HepG2 (cell line): Measurements from ENCODE around the gene CTDSP1. TPM values are rescaled to one million over a fixed set of nuclear protein-coding genes. Genes with fewer than 3 reads are reported as not detected.

Source experiments
- ATAC-seq: fragments of 200-7000 bp; cut with Tn5 transposase; 3 replicates; pipeline ENCODE4 v1.9.1; 2020; ENCODE audit warnings: mild to moderate bottlenecking, moderate library complexity
- BruUV-seq: library from RNA; stranded (reverse); fragments of 400-500 nt; replicated peaks from 2 replicates; lab custom pipeline; 2021; lab: Mats Ljungman, UMichigan
- CTCF ChIA-PET: fragments of 300-600 bp; formaldehyde crosslinking; extraction: SDS; loops from one replicate; lab custom pipeline; 2021; ENCODE audit warnings: low total read pairs, inconsistent platforms, low intra/inter-chr PET ratio; lab: Yijun Ruan, JAX
- POLR2A ChIA-PET: fragments of 350-600 bp; sonication (Branson Sonifier 250); formaldehyde crosslinking; loops from one replicate; lab custom pipeline; 2020; ENCODE audit warnings: antibody characterized with exemption, inconsistent platforms; lab: Yijun Ruan, JAX
- DNase-seq: peaks from one replicate; pipeline ENCODE4 v3.0.0-alpha.2; 2015; ENCODE audit warnings: low spot score
- FAIRE-seq: peaks from 3 replicates; lab custom pipeline; 2011; peaks lifted over from hg19 to GRCh38; lab: Jason Lieb, UNC
- H2AFZ ChIP-seq: one replicate; pipeline ENCODE4 v1.6.1; 2011; ENCODE audit warnings: low read length, inconsistent platforms
- H3K27ac ChIP-seq: fragments of 300-600 bp; 3 replicates; pipeline ENCODE4 v1.8.0; 2011; ENCODE audit warnings: mixed run types, mild to moderate bottlenecking, mixed read lengths, low read length, inconsistent platforms; ENCODE audit not compliant: insufficient read depth; ENCODE audit errors: extremely low read length
- H3K27me3 ChIP-seq, 2 experiments: fragments of 200-600 bp in 1 of 2; 2 replicates in 1 of 2; 3 replicates in 1 of 2; pipeline versions ENCODE4 v1.6.0 to v1.8.0; 2011; ENCODE audit warnings: low read length in 2 of 2, mild to moderate bottlenecking in 2 of 2, moderate library complexity in 2 of 2, inconsistent platforms in 1 of 2; ENCODE audit not compliant: insufficient read depth in 2 of 2, control insufficient read depth in 1 of 2
- H3K36me3 ChIP-seq, 2 experiments: fragments of 200-600 bp in 1 of 2; replicated peaks in 1 of 2; 2 replicates in 1 of 2; 3 replicates in 1 of 2; pipeline versions ENCODE4 v1.5.1 to v1.8.0; 2011; ENCODE audit warnings: low read length in 2 of 2, inconsistent platforms in 1 of 2; ENCODE audit not compliant: insufficient read depth in 2 of 2, control insufficient read depth in 1 of 2
- H3K4me1 ChIP-seq: 2 replicates; pipeline ENCODE4 v1.5.1; 2012; ENCODE audit warnings: low read length, inconsistent platforms; ENCODE audit not compliant: insufficient read depth
- H3K4me2 ChIP-seq: 2 replicates; pipeline ENCODE4 v1.6.0; 2011; ENCODE audit warnings: low read depth, low read length, inconsistent platforms
- H3K4me3 ChIP-seq, 3 experiments: fragments of 200-600 bp in 1 of 3; sonication (generic), shearing (Covaris generic) in 1 of 3; replicated peaks in 1 of 3; 2 replicates each; pipeline ENCODE4 v1.5.1; 2011 to 2016; ENCODE audit warnings: low read length in 3 of 3, inconsistent platforms in 2 of 3, low read depth in 2 of 3, mild to moderate bottlenecking in 2 of 3, control low read depth in 1 of 3, mixed read lengths in 1 of 3; ENCODE audit not compliant: insufficient read depth in 1 of 3
- H3K79me2 ChIP-seq: one replicate; pipeline ENCODE4 v1.6.1; 2011; ENCODE audit warnings: low read length, inconsistent platforms; ENCODE audit not compliant: insufficient read depth
- H3K9ac ChIP-seq: 2 replicates; pipeline ENCODE4 v1.6.0; 2011; ENCODE audit warnings: mild to moderate bottlenecking, low read depth, low read length, inconsistent platforms; ENCODE audit not compliant: insufficient read depth
- H3K9me3 ChIP-seq: 2 replicates; pipeline ENCODE4 v1.5.1; 2012; ENCODE audit warnings: mild to moderate bottlenecking, low read length
- H4K20me1 ChIP-seq: 2 replicates; pipeline ENCODE4 v1.6.0; 2011; ENCODE audit warnings: inconsistent platforms, mild to moderate bottlenecking, low read length, moderate library complexity; ENCODE audit not compliant: insufficient read depth
- ARHGAP35 ChIP-seq: sonication (generic); formaldehyde crosslinking; IDR thresholded peaks from 2 replicates; pipeline ENCODE4 v1.9.0; 2022; ENCODE audit warnings: mild to moderate bottlenecking, inconsistent platforms, moderate library complexity, missing genetic modification reagents, borderline replicate concordance
- CBFB ChIP-seq: sonication (generic); formaldehyde crosslinking; IDR thresholded peaks from 2 replicates; pipeline ENCODE4 v1.4.0; 2020; ENCODE audit warnings: missing genetic modification reagents
- CSRNP2 ChIP-seq: sonication (generic); formaldehyde crosslinking; conservative IDR thresholded peaks from 2 replicates; pipeline ENCODE4 v1.8.0; 2022; ENCODE audit warnings: low read depth, missing genetic modification reagents
- GPBP1L1 ChIP-seq: sonication (generic); formaldehyde crosslinking; IDR thresholded peaks from 2 replicates; pipeline ENCODE4 v1.5.0; 2020; ENCODE audit warnings: mild to moderate bottlenecking, missing genetic modification reagents
- HNF1A ChIP-seq, 2 experiments: sonication (generic) in 1 of 2; formaldehyde crosslinking in 1 of 2; IDR thresholded peaks; 2 replicates each; pipeline versions ENCODE4 v1.4.0 to v1.6.1; 2016 to 2020; ENCODE audit warnings: borderline replicate concordance in 1 of 2, low read depth in 1 of 2, mild to moderate bottlenecking in 1 of 2, missing genetic modification reagents in 1 of 2
- HOXD1 ChIP-seq: sonication (generic); formaldehyde crosslinking; IDR thresholded peaks from 2 replicates; pipeline ENCODE4 v1.5.0; 2020; ENCODE audit warnings: missing genetic modification reagents
- KDM1A ChIP-seq: IDR thresholded peaks from 2 replicates; pipeline ENCODE4 v1.6.1; 2016; ENCODE audit warnings: missing compliant biosample characterization
- KLF9 ChIP-seq: IDR thresholded peaks from 2 replicates; pipeline ENCODE4 v1.6.1; 2016; ENCODE audit warnings: low read depth
- MLX ChIP-seq: IDR thresholded peaks from 2 replicates; pipeline ENCODE4 v1.6.1; 2016
- NCOR1 ChIP-seq: fragments of 200-600 bp; sonication (generic); IDR thresholded peaks from 2 replicates; pipeline ENCODE4 v1.7.0; 2017; ENCODE audit warnings: antibody characterized with exemption, low read length, borderline replicate concordance
- RBFOX2 ChIP-seq: fragments of 200-400 bp; formaldehyde crosslinking; IDR thresholded peaks from 2 replicates; pipeline ENCODE4 v1.6.1; 2017; ENCODE audit warnings: low read depth, mild to moderate bottlenecking, low read length
- ZNF597 ChIP-seq: sonication (generic); formaldehyde crosslinking; IDR thresholded peaks from 2 replicates; pipeline ENCODE4 v1.5.0; 2020; ENCODE audit warnings: missing genetic modification reagents
- ZNF720 ChIP-seq: sonication (generic); formaldehyde crosslinking; IDR thresholded peaks from 2 replicates; pipeline ENCODE4 v1.4.0; 2020; ENCODE audit warnings: missing genetic modification reagents
- WGBS: methylation state at CpG from one replicate; pipeline ENCODE4 v1.1.6; 2017; ENCODE audit warnings: low lambda C conversion rate; 5-methylcytosine and 5-hydroxymethylcytosine counted together
- in situ Hi-C: cut with HindIII; loops from 2 replicates; pipeline ENCODE4 v1.10.0; 2017; ENCODE audit warnings: low pct_unique_long_range_greater_than_20kb; ENCODE audit not compliant: extremely low pct_ligation_motif_present
- intact Hi-C: fragments of 100-400 bp; cut with micrococcal nuclease; formaldehyde crosslinking; loops from one replicate; pipeline ENCODE4 v1.10.0; 2022; ENCODE audit not compliant: unreplicated experiment
- polyA plus RNA-seq, 8 experiments: library from polyadenylated mRNA; depleted of rRNA in 3 of 8; stranded (reverse) in 7 of 8; unstranded in 1 of 8; fragments of >200 nt; fragmentation: Illumina TruSeq in 4 of 8; extraction: Trizol in 4 of 8; gene quantifications; 2 replicates each; pipeline versions ENCODE4 v1.2.1 to v1.2.3, GENCODE V29; 2011 to 2016; ENCODE audit warnings: low read depth in 4 of 8, missing spikeins in 1 of 8, mixed read lengths in 1 of 8; ENCODE audit not compliant: insufficient read depth in 1 of 8
- total RNA-seq, 5 experiments: library from RNA; depleted of rRNA; stranded (reverse); fragments of >200 nt; fragmentation: Illumina TruSeq; extraction: Trizol; gene quantifications; 2 replicates each; pipeline ENCODE4 v1.2.3, GENCODE V29; 2016; ENCODE audit warnings: low read depth in 1 of 5

Gene CTDSP1
- total and polyA plus RNA-seq, 2 of the 13 experiments (the other 11 are each of a cell fraction or from before 2014, with no cell fraction given), result 91.0 to 268 TPM

GRCh38 chr2:218418717-218419458 lies 19.2 kb downstream of the CTDSP1 start, which contains the start of gene VIL1:
VIL1 (plus strand) TSS chr2:218419123; CDS start chr2:218423779, 4,656 bp downstream.
- Histone ChIP-seq H3K4me2 (peak within 1 kb of the TSS; percentile 95), H3K27ac (peak within 1 kb of the TSS; percentile 76), H3K9me3 (no peaks in the 10 kb centered on the region), H3K27me3 (no peaks in the 10 kb centered on the region; a peak in 1 of 5 replicates), H3K4me1 (peaks cover 57% of the 10 kb centered on the region), H2AFZ (no peak within 1 kb of the TSS), H4K20me1 (peaks cover 11% of the 10 kb centered on the region; the same call in 1 of the 2 replicates), H3K9ac (peak within 1 kb of the TSS; percentile 82), H3K36me3 (peaks cover 7 to 18% of the 10 kb centered on the region in 2 experiments; a peak in 3 of 5 replicates), H3K79me2 (peaks cover 30% of the 10 kb centered on the region), H3K4me3 (peak within 1 kb of the TSS; percentile 73 to 89 (median 78))
- DNase-seq (peak; percentile 94), FAIRE-seq (peak; percentile 81), ATAC-seq (peak; percentile 89)
- no TSS peak for BruUV-seq
- ChIA-PET POLR2A (interaction anchor here (0.7 to 5.6 kb wide), 21 partner anchors 10 to 240 kb away, joined by 3 to 59 read pairs (median 6); partner anchors contain the start of genes BCS1L, CTDSP1, TMBIM1 and ZNF142), CTCF (no interaction called here)
- WGBS, result 3% methylated on average over 6 of the region's 9 CpGs
- intact Hi-C loops (loop anchor here (2.0 kb wide), 1 partner anchor 26 kb away; no protein-coding TSS in a partner anchor), in situ Hi-C loops (no loop called here)
- TF ChIP-seq CBFB, result peak; percentile 35; the same call in 1 of the 2 replicates
- TF ChIP-seq HNF1A (IDR thresholded peaks at IDR 0.05; ENCODE audit: low read depth), result peak; percentile 38; the same call in 1 of the 2 replicates
- peak; percentile 63; the same call in 1 of the 2 replicates for TF ChIP-seq HNF1A (CRISPR knock-in tag; IDR thresholded peaks at IDR 0.05; ENCODE audit: borderline replicate concordance)
- TF ChIP-seq CSRNP2, result no peak
- TF ChIP-seq KLF9 (CRISPR knock-in tag), result no peak
- no peak; the same call in 1 of the 2 replicates for TF ChIP-seq ARHGAP35 (CRISPR knock-in tag)
- TF ChIP-seq HOXD1 (CRISPR knock-in tag), result no peak
- peak; percentile 95 for TF ChIP-seq NCOR1
- peak; percentile 66 for TF ChIP-seq RBFOX2
- no peak for TF ChIP-seq GPBP1L1
- no peak for TF ChIP-seq KDM1A
- no peak for TF ChIP-seq ZNF720 (CRISPR knock-in tag)
- TF ChIP-seq ZNF597, result no peak
- peak; percentile 47; the same call in 1 of the 2 replicates for TF ChIP-seq MLX (CRISPR knock-in tag)
